ENCODE results near the gene EML6. TPM values are rescaled to one million over a fixed set of nuclear protein-coding genes. Genes with fewer than 3 reads are reported as not detected.

EML6 gene
- total and polyA plus RNA-seq, 2 of the 13 experiments (the other 11 are each of a cell fraction or from before 2014, with no cell fraction given) = 17.2 to 32.4 TPM

GRCh38 chr2:54683596-54683995 lies 39.9 kb upstream of the EML6 start:
- BruUV-seq (replicated peaks) = no TSS peak

More at GRCh38 chr2:54683596-54683995, 39.9 kb upstream of the EML6 start:
- CTCF ChIA-PET (ENCODE audit: low intra/inter-chr PET ratio, low total read pairs) = no interaction called here
- Histone ChIP-seq H4K20me1 (ENCODE audit: insufficient read depth, low read length) (no peaks in the 10 kb centered on the region), H3K9me3 (ENCODE audit: low read length) (no peaks in the 10 kb centered on the region), H3K27me3 (ENCODE audit: control insufficient read depth in 1 of 2, insufficient read depth in 2 of 2, low read length in 2 of 2) (no peaks in the 10 kb centered on the region), H2AFZ (ENCODE audit: low read length) (no peak overlapping the region), H3K36me3 (replicated peaks in 1 of 2; ENCODE audit: control insufficient read depth in 1 of 2, insufficient read depth in 2 of 2, low read length in 2 of 2) (no peaks in the 10 kb centered on the region), H3K4me2 (ENCODE audit: low read depth, low read length) (no peak overlapping the region), H3K4me3 (replicated peaks in 1 of 3; ENCODE audit: insufficient read depth in 1 of 3, low read depth in 2 of 3, low read length in 3 of 3) (no peak overlapping the region), H3K4me1 (ENCODE audit: insufficient read depth, low read length) (peaks cover 21% of the 10 kb centered on the region), H3K79me2 (ENCODE audit: insufficient read depth, low read length) (no peaks in the 10 kb centered on the region), H3K9ac (ENCODE audit: insufficient read depth, low read depth, low read length) (no peak overlapping the region), H3K27ac (ENCODE audit: extremely low read length, insufficient read depth, low read length) (no peak overlapping the region)
- no peak for DNase-seq (ENCODE audit: low spot score)
- 85% methylated on average over 2 of the region's 2 CpGs for WGBS (ENCODE audit: low lambda C conversion rate)
- in situ Hi-C loops (cut with HindIII; ENCODE audit: extremely low pct_ligation_motif_present, low pct_unique_long_range_greater_than_20kb) = no loop called here
- FAIRE-seq = no peak
- no peak for ATAC-seq
- POLR2A ChIA-PET = no interaction called here
- intact Hi-C loops (cut with micrococcal nuclease; ENCODE audit: unreplicated experiment) = no loop called here
- TF ChIP-seq TBX3 (IDR thresholded peaks at IDR 0.05; ENCODE audit: borderline replicate concordance) = no peak
- no peak for TF ChIP-seq RNF2 (conservative IDR thresholded peaks at IDR 0.05; ENCODE audit: low read depth)
- no peak for TF ChIP-seq ZNF329 (CRISPR knock-in tag; IDR thresholded peaks at IDR 0.05; ENCODE audit: low read depth)
- TF ChIP-seq FOXJ3 (CRISPR knock-in tag; IDR thresholded peaks at IDR 0.05; ENCODE audit: borderline replicate concordance) = no peak
- 0 out of 2 replicates have a peak, but pooled peaks have one; percentile 68 for TF ChIP-seq FOXO4 (CRISPR knock-in tag; conservative IDR thresholded peaks at IDR 0.05)
- TF ChIP-seq, protein P1, sequence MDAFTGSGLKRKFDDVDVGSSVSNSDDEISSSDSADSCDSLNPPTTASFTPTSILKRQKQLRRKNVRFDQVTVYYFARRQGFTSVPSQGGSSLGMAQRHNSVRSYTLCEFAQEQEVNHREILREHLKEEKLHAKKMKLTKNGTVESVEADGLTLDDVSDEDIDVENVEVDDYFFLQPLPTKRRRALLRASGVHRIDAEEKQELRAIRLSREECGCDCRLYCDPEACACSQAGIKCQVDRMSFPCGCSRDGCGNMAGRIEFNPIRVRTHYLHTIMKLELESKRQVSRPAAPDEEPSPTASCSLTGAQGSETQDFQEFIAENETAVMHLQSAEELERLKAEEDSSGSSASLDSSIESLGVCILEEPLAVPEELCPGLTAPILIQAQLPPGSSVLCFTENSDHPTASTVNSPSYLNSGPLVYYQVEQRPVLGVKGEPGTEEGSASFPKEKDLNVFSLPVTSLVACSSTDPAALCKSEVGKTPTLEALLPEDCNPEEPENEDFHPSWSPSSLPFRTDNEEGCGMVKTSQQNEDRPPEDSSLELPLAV (CRISPR knock-in tag; conservative IDR thresholded peaks at IDR 0.05; ENCODE audit: low read depth) = no peak
